ENCODE measurements around the gene RAB35.

DNA sequence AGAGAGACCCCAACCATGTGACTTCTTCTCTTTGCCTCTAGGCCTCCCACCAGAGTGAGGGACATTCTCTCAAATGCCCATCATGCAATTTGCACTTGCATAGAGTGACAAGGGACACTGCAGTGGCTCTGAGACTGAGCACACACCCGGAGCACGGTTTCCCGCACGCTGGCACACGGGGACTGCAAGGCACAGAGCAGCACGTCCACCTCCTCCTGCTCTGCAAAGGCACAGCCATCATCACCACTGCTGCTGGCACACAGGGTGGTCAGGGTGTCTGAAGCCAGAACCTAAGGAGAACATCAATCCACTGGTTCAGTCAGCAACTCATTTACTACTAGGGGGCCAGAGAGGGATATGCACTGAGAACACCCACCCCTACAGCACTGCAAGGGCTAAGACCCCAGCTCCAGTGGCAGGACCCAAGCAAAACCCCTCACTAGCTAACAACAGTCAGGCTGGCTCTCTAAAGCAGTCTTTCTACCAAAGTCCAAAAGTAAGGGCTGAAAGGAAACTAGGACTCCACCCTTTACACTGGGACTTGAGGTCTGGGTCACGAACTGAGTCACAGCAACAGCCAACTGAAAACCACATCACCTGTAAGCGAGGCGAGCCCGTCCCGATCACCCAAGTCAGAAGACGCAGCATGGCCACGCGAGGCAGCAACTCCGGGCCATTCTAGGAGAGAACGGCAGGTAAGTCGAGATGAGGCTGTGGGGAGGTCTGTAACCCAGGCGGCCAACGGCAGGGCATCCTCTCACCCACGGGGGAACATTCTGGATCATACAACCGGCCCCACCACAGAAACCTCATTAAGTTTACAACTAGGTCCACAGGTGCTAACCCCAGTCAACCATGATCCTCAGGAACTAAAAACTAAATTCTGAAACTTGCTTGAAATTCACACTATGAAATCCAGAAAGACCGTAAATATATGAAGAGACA, 40.0 kb upstream of the RAB35 start:
- TF ChIP-seq, protein P1, sequence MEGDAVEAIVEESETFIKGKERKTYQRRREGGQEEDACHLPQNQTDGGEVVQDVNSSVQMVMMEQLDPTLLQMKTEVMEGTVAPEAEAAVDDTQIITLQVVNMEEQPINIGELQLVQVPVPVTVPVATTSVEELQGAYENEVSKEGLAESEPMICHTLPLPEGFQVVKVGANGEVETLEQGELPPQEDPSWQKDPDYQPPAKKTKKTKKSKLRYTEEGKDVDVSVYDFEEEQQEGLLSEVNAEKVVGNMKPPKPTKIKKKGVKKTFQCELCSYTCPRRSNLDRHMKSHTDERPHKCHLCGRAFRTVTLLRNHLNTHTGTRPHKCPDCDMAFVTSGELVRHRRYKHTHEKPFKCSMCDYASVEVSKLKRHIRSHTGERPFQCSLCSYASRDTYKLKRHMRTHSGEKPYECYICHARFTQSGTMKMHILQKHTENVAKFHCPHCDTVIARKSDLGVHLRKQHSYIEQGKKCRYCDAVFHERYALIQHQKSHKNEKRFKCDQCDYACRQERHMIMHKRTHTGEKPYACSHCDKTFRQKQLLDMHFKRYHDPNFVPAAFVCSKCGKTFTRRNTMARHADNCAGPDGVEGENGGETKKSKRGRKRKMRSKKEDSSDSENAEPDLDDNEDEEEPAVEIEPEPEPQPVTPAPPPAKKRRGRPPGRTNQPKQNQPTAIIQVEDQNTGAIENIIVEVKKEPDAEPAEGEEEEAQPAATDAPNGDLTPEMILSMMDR (IDR thresholded peaks at IDR 0.05; ENCODE audit: insufficient read depth, low read length), result no peak
- TF ChIP-seq POLR2AphosphoS5 (IDR thresholded peaks at IDR 0.05; ENCODE audit: low read depth), result no peak
- TF ChIP-seq, protein P2, sequence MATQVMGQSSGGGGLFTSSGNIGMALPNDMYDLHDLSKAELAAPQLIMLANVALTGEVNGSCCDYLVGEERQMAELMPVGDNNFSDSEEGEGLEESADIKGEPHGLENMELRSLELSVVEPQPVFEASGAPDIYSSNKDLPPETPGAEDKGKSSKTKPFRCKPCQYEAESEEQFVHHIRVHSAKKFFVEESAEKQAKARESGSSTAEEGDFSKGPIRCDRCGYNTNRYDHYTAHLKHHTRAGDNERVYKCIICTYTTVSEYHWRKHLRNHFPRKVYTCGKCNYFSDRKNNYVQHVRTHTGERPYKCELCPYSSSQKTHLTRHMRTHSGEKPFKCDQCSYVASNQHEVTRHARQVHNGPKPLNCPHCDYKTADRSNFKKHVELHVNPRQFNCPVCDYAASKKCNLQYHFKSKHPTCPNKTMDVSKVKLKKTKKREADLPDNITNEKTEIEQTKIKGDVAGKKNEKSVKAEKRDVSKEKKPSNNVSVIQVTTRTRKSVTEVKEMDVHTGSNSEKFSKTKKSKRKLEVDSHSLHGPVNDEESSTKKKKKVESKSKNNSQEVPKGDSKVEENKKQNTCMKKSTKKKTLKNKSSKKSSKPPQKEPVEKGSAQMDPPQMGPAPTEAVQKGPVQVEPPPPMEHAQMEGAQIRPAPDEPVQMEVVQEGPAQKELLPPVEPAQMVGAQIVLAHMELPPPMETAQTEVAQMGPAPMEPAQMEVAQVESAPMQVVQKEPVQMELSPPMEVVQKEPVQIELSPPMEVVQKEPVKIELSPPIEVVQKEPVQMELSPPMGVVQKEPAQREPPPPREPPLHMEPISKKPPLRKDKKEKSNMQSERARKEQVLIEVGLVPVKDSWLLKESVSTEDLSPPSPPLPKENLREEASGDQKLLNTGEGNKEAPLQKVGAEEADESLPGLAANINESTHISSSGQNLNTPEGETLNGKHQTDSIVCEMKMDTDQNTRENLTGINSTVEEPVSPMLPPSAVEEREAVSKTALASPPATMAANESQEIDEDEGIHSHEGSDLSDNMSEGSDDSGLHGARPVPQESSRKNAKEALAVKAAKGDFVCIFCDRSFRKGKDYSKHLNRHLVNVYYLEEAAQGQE (IDR thresholded peaks at IDR 0.05; ENCODE audit: insufficient replicate concordance, low read depth), result no peak

Measured in HL-60 (cell line).